K562 (cell line): ENCODE measurements around the gene SMIM35. TPM values are rescaled to one million over a fixed set of nuclear protein-coding genes. Genes with fewer than 3 reads are reported as not detected.
A peak's percentile ranks its signal among the peaks of the same experiment; 100 is the strongest.

Source experiments
- ATAC-seq: fragments of 200-7000 bp; cut with Tn5 transposase; 3 replicates; pipeline ENCODE4 v1.9.1; 2020; ENCODE audit warnings: moderate library complexity
- BruUV-seq: library from RNA; stranded (reverse); fragments of 400-500 nt; replicated peaks from 2 replicates; lab custom pipeline; 2021; lab: Mats Ljungman, UMichigan
- CTCF ChIA-PET: fragments of 300-600 bp; formaldehyde crosslinking; extraction: SDS; loops from one replicate; lab custom pipeline; 2021; ENCODE audit warnings: low intra/inter-chr PET ratio; lab: Yijun Ruan, JAX
- POLR2A ChIA-PET: fragments of 300-600, 350-650 bp; sonication (Branson Sonifier 250); formaldehyde crosslinking; extraction: SDS; loops from one replicate; lab custom pipeline; 2021; ENCODE audit warnings: antibody characterized with exemption, inconsistent platforms; lab: Yijun Ruan, JAX
- DNase-seq, 4 experiments: peaks; one replicate each; pipeline versions ENCODE4 v3.0.0 to v3.0.0-alpha.2; 2011 to 2018; ENCODE audit warnings: low spot score in 3 of 4, mixed read lengths in 3 of 4; ENCODE audit errors: extremely low read depth in 1 of 4
- FAIRE-seq: peaks from 2 replicates; lab custom pipeline; 2011; peaks lifted over from hg19 to GRCh38; lab: Jason Lieb, UNC
- H2AFZ ChIP-seq: 2 replicates; pipeline ENCODE4 v1.6.0; 2011; ENCODE audit warnings: low read depth, low read length, control low read depth, inconsistent platforms
- H3K27ac ChIP-seq: fragments of 200-600 bp; 3 replicates; pipeline ENCODE4 v1.8.0; 2011; ENCODE audit warnings: low read depth, mild to moderate bottlenecking, control low read depth, inconsistent platforms, low read length, moderate library complexity, mixed read lengths; ENCODE audit errors: extremely low read depth
- H3K27me3 ChIP-seq, 2 experiments: fragments of 300-600 bp in 1 of 2; 2 replicates in 1 of 2; 3 replicates in 1 of 2; pipeline versions ENCODE4 v1.6.0 to v1.8.0; 2011; ENCODE audit warnings: inconsistent platforms in 2 of 2, low read length in 2 of 2, mild to moderate bottlenecking in 1 of 2, mixed read lengths in 1 of 2, moderate library complexity in 1 of 2; ENCODE audit not compliant: control insufficient read depth in 2 of 2, insufficient read depth in 2 of 2
- H3K36me3 ChIP-seq: fragments of 300-600 bp; 3 replicates; pipeline ENCODE4 v1.8.0; 2011; ENCODE audit warnings: mild to moderate bottlenecking, low read length, inconsistent platforms; ENCODE audit not compliant: control insufficient read depth, insufficient read depth
- H3K4me1 ChIP-seq, 2 experiments: fragments of 200-600 bp in 1 of 2; replicated peaks in 1 of 2; 2 replicates in 1 of 2; 3 replicates in 1 of 2; pipeline versions ENCODE4 v1.5.1 to v1.8.0; 2011; ENCODE audit warnings: inconsistent platforms in 2 of 2, low read length in 2 of 2, mild to moderate bottlenecking in 1 of 2, mixed read lengths in 1 of 2, moderate library complexity in 1 of 2; ENCODE audit not compliant: control insufficient read depth in 2 of 2, insufficient read depth in 2 of 2
- H3K4me2 ChIP-seq: 2 replicates; pipeline ENCODE4 v1.6.1; 2011; ENCODE audit warnings: low read length, control low read depth, inconsistent platforms, mixed read lengths; ENCODE audit not compliant: insufficient read depth
- H3K4me3 ChIP-seq: fragments of 200-600 bp; sonication (generic), shearing (Covaris generic); 2 replicates; pipeline ENCODE4 v1.5.1; 2016; ENCODE audit warnings: control low read depth, inconsistent platforms
- H3K79me2 ChIP-seq: fragments of 200-600 bp; 3 replicates; pipeline ENCODE4 v1.8.0; 2011; ENCODE audit warnings: low read length, inconsistent platforms; ENCODE audit not compliant: control insufficient read depth, insufficient read depth
- H3K9ac ChIP-seq, 2 experiments: 2 replicates each; pipeline versions ENCODE4 v1.6.0 to v1.6.1; 2011; ENCODE audit warnings: low read depth in 2 of 2, low read length in 2 of 2, control low read depth in 1 of 2, inconsistent platforms in 1 of 2, mild to moderate bottlenecking in 1 of 2, mixed read lengths in 1 of 2; ENCODE audit not compliant: insufficient read depth in 1 of 2
- H3K9me1 ChIP-seq: one replicate; pipeline ENCODE4 v1.6.0; 2011; ENCODE audit warnings: inconsistent platforms, mild to moderate bottlenecking, low read length, moderate library complexity; ENCODE audit not compliant: control insufficient read depth, insufficient read depth
- H3K9me3 ChIP-seq: replicated peaks from 2 replicates; pipeline ENCODE4 v1.5.1; 2011; ENCODE audit warnings: low read depth, low read length, inconsistent platforms; ENCODE audit not compliant: control insufficient read depth, insufficient read depth
- H4K20me1 ChIP-seq: replicated peaks from 2 replicates; pipeline ENCODE4 v1.6.1; 2011; ENCODE audit warnings: low read length, inconsistent platforms, mixed read lengths; ENCODE audit not compliant: control insufficient read depth, insufficient read depth
- CREB1 ChIP-seq, 2 experiments: sonication (generic) in 1 of 2; formaldehyde crosslinking in 1 of 2; IDR thresholded peaks; 2 replicates each; pipeline versions ENCODE4 v1.6.1 to v1.8.0; 2012 to 2022; ENCODE audit warnings: inconsistent platforms in 1 of 2, mild to moderate bottlenecking in 1 of 2, missing genetic modification reagents in 1 of 2, moderate library complexity in 1 of 2
- CREM ChIP-seq: IDR thresholded peaks from 2 replicates; pipeline ENCODE4 v1.6.1; 2014; ENCODE audit warnings: antibody characterized with exemption, low read depth
- DPF2 ChIP-seq: fragments of 450-650 bp; IDR thresholded peaks from 2 replicates; pipeline ENCODE4 v1.6.1; 2016
- JUN ChIP-seq, 2 experiments: sonication (generic) in 1 of 2; formaldehyde crosslinking in 1 of 2; IDR thresholded peaks; 2 replicates each; pipeline versions ENCODE4 v1.6.1 to v1.8.0; 2012 to 2022; ENCODE audit warnings: borderline replicate concordance in 2 of 2, mild to moderate bottlenecking in 2 of 2, improper control_type of control experiment in 1 of 2, low read depth in 1 of 2, low read length in 1 of 2, missing genetic modification reagents in 1 of 2
- JUND ChIP-seq, 2 experiments: IDR thresholded peaks; 2 replicates in 1 of 2; 3 replicates in 1 of 2; pipeline ENCODE4 v1.6.1; 2011; ENCODE audit warnings: borderline replicate concordance in 2 of 2, low read depth in 2 of 2, low read length in 2 of 2, improper control_type of control experiment in 1 of 2, missing biosample characterization in 1 of 2, missing genetic modification characterization in 1 of 2, missing genetic modification reagents in 1 of 2
- MITF ChIP-seq: IDR thresholded peaks from 2 replicates; pipeline ENCODE4 v1.6.1; 2014; ENCODE audit warnings: antibody characterized with exemption
- PHF20 ChIP-seq: fragments of 450-650 bp; IDR thresholded peaks from 2 replicates; pipeline ENCODE4 v1.6.1; 2018; ENCODE audit not compliant: partially characterized antibody
- SMARCA4 ChIP-seq: fragments of 450-650 bp; IDR thresholded peaks from 2 replicates; pipeline ENCODE4 v1.6.1; 2016
- TEAD4 ChIP-seq, 2 experiments: sonication (generic) in 1 of 2; formaldehyde crosslinking in 1 of 2; IDR thresholded peaks; 2 replicates each; pipeline versions ENCODE4 v1.6.1 to v1.8.0; 2012 to 2022; ENCODE audit warnings: borderline replicate concordance in 1 of 2, inconsistent platforms in 1 of 2, low read length in 1 of 2, mild to moderate bottlenecking in 1 of 2, missing genetic modification reagents in 1 of 2
- ZNF384 ChIP-seq: IDR thresholded peaks from 2 replicates; pipeline ENCODE4 v1.6.1; 2012; ENCODE audit warnings: low read depth, low read length, improper control_type of control experiment
- ZNF75A ChIP-seq: fragments of 450-650 bp; formaldehyde crosslinking; IDR thresholded peaks from 2 replicates; pipeline ENCODE4 v1.4.0; 2020; ENCODE audit warnings: mild to moderate bottlenecking
- WGBS: fragments of 100-300 bp; shearing (Covaris generic); methylation state at CpG from one replicate; pipeline ENCODE4 v1.1.6; 2016; ENCODE audit warnings: low coverage, mixed read lengths; ENCODE audit not compliant: insufficient coverage; ENCODE audit errors: missing lambda C conversion rate; 5-methylcytosine and 5-hydroxymethylcytosine counted together
- in situ Hi-C: fragments of 300-500 bp; cut with MboI; formaldehyde crosslinking; loops from 4 replicates; pipeline ENCODE4 v1.15.0; 2018; ENCODE audit warnings: inconsistent platforms, mixed read lengths
- intact Hi-C: fragments of 100-400 bp; cut with micrococcal nuclease; formaldehyde crosslinking; loops from 2 replicates; pipeline ENCODE4 v1.14.2; 2022
- polyA plus RNA-seq, 8 experiments: library from polyadenylated mRNA; depleted of rRNA in 4 of 8; stranded (reverse) in 5 of 8; unstranded in 3 of 8; fragments of >200 nt; fragmentation: Nextera tagmentation in 2 of 8; fragmentation: Illumina TruSeq in 1 of 8; extraction: Ambion mirVana in 2 of 8; extraction: Trizol in 1 of 8; gene quantifications; 2 replicates each; pipeline versions ENCODE4 v1.2.1 to v1.2.3, GENCODE V29; 2011 to 2014; ENCODE audit warnings: inconsistent platforms in 1 of 8, missing spikeins in 1 of 8
- total RNA-seq, 7 experiments: library from RNA; depleted of rRNA in 6 of 7; stranded (reverse); fragments of >200 nt in 6 of 7; fragmentation: Illumina TruSeq in 2 of 7; extraction: Trizol in 2 of 7; gene quantifications; 2 replicates each; pipeline versions ENCODE4 v1.2.1 to v1.2.3, GENCODE V29; 2011 to 2021; ENCODE audit warnings: low replicate concordance in 1 of 7
- TF ChIP-seq, protein P1 (sequence below): fragments of 450-650 bp; IDR thresholded peaks from 2 replicates; pipeline ENCODE4 v1.6.1; 2016

Gene SMIM35
- total and polyA plus RNA-seq, 9 of the 15 experiments (the other 6 are each of a cell fraction or from before 2014, with no cell fraction given) = 0.03 TPM; not detected in 7

GRCh38 chr11:117980720-117981119 is 106.0 kb downstream of the SMIM35 start:
- Histone ChIP-seq H3K9me1 (no peaks in the 10 kb centered on the region), H3K4me1 (peaks cover 16 to 29% of the 10 kb centered on the region in 2 experiments), H3K36me3 (no peaks in the 10 kb centered on the region; the same call in 2 of the 3 replicates), H4K20me1 (no peaks in the 10 kb centered on the region), H3K9ac (peak overlapping the region in 1 of 2 experiments; percentile 14; a peak in 1 of 4 replicates), H3K4me2 (no peak overlapping the region), H3K27me3 (no peaks in the 10 kb centered on the region), H3K79me2 (peaks cover 2% of the 10 kb centered on the region; the same call in 1 of the 3 replicates), H3K4me3 (no peak overlapping the region), H3K27ac (no peak overlapping the region), H3K9me3 (no peaks in the 10 kb centered on the region), H2AFZ (no peak overlapping the region)
- no peak for ATAC-seq
- WGBS = 84% methylated on average over 3 of the region's 3 CpGs
- ChIA-PET CTCF (no interaction called here), POLR2A (interaction anchor here (0.7 to 1.4 kb wide), 3 partner anchors 10 to 135 kb away, joined by 3 to 5 read pairs (median 4); no protein-coding TSS in a partner anchor)
- BruUV-seq = no TSS peak
- TF ChIP-seq ZNF384 = no peak
- no peak for TF ChIP-seq PHF20
- no peak for TF ChIP-seq CREB1 (IDR thresholded peaks at IDR 0.05)
- TF ChIP-seq CREB1 (CRISPR knock-in tag; IDR thresholded peaks at IDR 0.05) = no peak
- TF ChIP-seq ZNF75A (CRISPR knock-in tag) = no peak
- in situ Hi-C loops = no loop called here
- no peak for DNase-seq
- intact Hi-C loops = no loop called here
- FAIRE-seq = no peak

DNA sequence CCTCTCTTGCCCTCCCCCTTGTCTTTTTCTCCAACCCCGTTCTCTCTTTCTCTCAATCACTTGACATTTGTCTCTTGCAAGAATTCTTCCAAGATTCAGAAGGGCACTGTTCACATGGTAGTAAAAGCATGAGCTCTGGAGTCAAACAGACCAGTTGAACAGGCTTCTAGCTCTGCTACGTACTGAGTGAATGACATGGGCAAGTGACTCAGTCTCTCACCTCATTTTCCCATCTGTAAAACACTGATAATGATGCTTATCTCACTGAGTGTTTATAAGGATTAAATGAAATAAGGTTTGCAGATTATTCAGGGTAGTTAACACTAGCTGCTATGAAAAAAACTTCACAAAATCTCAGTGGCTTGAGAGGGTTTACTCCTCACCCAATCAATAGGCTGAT is 106.5 kb downstream of the SMIM35 start:
- 10% methylated on average over 2 of the region's 2 CpGs for WGBS
- Histone ChIP-seq H3K9ac (peak overlapping the region in 1 of 2 experiments; percentile 14; a peak in 1 of 4 replicates), H3K4me2 (no peak overlapping the region), H3K4me1 (peaks cover 15 to 27% of the 10 kb centered on the region in 2 experiments), H3K9me1 (no peaks in the 10 kb centered on the region), H3K27me3 (no peaks in the 10 kb centered on the region), H3K79me2 (no peaks in the 10 kb centered on the region), H2AFZ (no peak overlapping the region), H4K20me1 (no peaks in the 10 kb centered on the region), H3K4me3 (no peak overlapping the region), H3K27ac (no peak overlapping the region), H3K9me3 (no peaks in the 10 kb centered on the region), H3K36me3 (no peaks in the 10 kb centered on the region; the same call in 2 of the 3 replicates)
- intact Hi-C loops (no loop called here), in situ Hi-C loops (no loop called here)
- FAIRE-seq (no peak), ATAC-seq (no peak), DNase-seq (no peak)
- no TSS peak for BruUV-seq
- CTCF ChIA-PET = no interaction called here
- POLR2A ChIA-PET = interaction anchor here (0.7 to 1.4 kb wide), 6 partner anchors 10 to 136 kb away, joined by 3 to 5 read pairs (median 4); no protein-coding TSS in a partner anchor
- TF ChIP-seq SMARCA4 = peak; percentile 51; the same call in 1 of the 2 replicates
- 0 out of 2 replicates have a peak, but pooled peaks have one; percentile 19 for TF ChIP-seq JUN (IDR thresholded peaks at IDR 0.05; ENCODE audit: borderline replicate concordance, low read depth, low read length)
- no peak for TF ChIP-seq JUN (CRISPR knock-in tag; IDR thresholded peaks at IDR 0.05; ENCODE audit: borderline replicate concordance)
- TF ChIP-seq, protein P1, sequence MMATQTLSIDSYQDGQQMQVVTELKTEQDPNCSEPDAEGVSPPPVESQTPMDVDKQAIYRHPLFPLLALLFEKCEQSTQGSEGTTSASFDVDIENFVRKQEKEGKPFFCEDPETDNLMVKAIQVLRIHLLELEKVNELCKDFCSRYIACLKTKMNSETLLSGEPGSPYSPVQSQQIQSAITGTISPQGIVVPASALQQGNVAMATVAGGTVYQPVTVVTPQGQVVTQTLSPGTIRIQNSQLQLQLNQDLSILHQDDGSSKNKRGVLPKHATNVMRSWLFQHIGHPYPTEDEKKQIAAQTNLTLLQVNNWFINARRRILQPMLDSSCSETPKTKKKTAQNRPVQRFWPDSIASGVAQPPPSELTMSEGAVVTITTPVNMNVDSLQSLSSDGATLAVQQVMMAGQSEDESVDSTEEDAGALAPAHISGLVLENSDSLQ = 0 out of 2 replicates have a peak, but pooled peaks have one; percentile 29
- 0 out of 2 replicates have a peak, but pooled peaks have one; percentile 14 for TF ChIP-seq TEAD4 (IDR thresholded peaks at IDR 0.05; ENCODE audit: low read length)
- no peak for TF ChIP-seq TEAD4 (CRISPR knock-in tag; IDR thresholded peaks at IDR 0.05; ENCODE audit: borderline replicate concordance)
- TF ChIP-seq JUND (IDR thresholded peaks at IDR 0.05; ENCODE audit: borderline replicate concordance, low read depth, low read length) = peak; percentile 59; the same call in 1 of the 2 replicates
- TF ChIP-seq JUND (tag; IDR thresholded peaks at IDR 0.05; ENCODE audit: borderline replicate concordance, low read depth, low read length) = no peak; the same call in 2 of the 3 replicates
- TF ChIP-seq CREM = no peak
- peak; percentile 44; the same call in 1 of the 2 replicates for TF ChIP-seq DPF2
- no peak for TF ChIP-seq MITF
